Measurements from ENCODE around the gene GBX1.

The GBX1 gene

GRCh38 chr7:151138153-151138851 lies 29.2 kb downstream of the GBX1 start:
- no peak for DNase-seq

- DNase-seq: no peak
These were observed 29.7 kb downstream of the GBX1 start for GRCh38 chr7:151137791-151138152.

- DNase-seq: no peak
These were observed 30.3 kb downstream of the GBX1 start for GRCh38 chr7:151137076-151137675.

GRCh38 chr7:151135866-151136843 lies 31.3 kb downstream of the GBX1 start:
- no peak for DNase-seq

GRCh38 chr7:151135525-151135845 lies 32.0 kb downstream of the GBX1 start:
- no peak for DNase-seq

GRCh38 chr7:151134743-151135524 lies 32.6 kb downstream of the GBX1 start:
- no peak for DNase-seq

- no peak for DNase-seq
These were observed 33.3 kb downstream of the GBX1 start for GRCh38 chr7:151133986-151134742.

GRCh38 chr7:151133266-151133985 lies 34.1 kb downstream of the GBX1 start:
- no peak for DNase-seq

- DNase-seq: no peak
These were observed 34.9 kb downstream of the GBX1 start for GRCh38 chr7:151132461-151133205.

- no peak for DNase-seq
These were observed 35.8 kb downstream of the GBX1 start for GRCh38 chr7:151131592-151132293.

- no peak for DNase-seq
These were observed 36.3 kb downstream of the GBX1 start for GRCh38 chr7:151131224-151131591.

- DNase-seq: no peak
These were observed 36.7 kb downstream of the GBX1 start for GRCh38 chr7:151130741-151131157.

- DNase-seq: no peak
These were observed 37.4 kb downstream of the GBX1 start for GRCh38 chr7:151129960-151130591.

- DNase-seq: no peak
These were observed 38.2 kb downstream of the GBX1 start for GRCh38 chr7:151129117-151129959.

- no peak for DNase-seq
These were observed 38.8 kb downstream of the GBX1 start for GRCh38 chr7:151128716-151129115.

- DNase-seq: no peak
These were observed 39.4 kb downstream of the GBX1 start for GRCh38 chr7:151128144-151128543.

- no peak for DNase-seq
These were observed 40.9 kb downstream of the GBX1 start for GRCh38 chr7:151126491-151127137.

- DNase-seq: no peak
These were observed 41.5 kb downstream of the GBX1 start for GRCh38 chr7:151125846-151126481.
